Dermis microvascular lymphatic vessel endothelial cell (primary cell): ENCODE measurements around the gene CD79B. TPM values are rescaled to one million over a fixed set of nuclear protein-coding genes. Genes with fewer than 3 reads are reported as not detected.

Source experiments
- DNase-seq, 2 donors: peaks; one replicate each; pipeline versions ENCODE4 v3.0.0 to v3.0.0-alpha.2; 2010; ENCODE audit warnings: low read depth in 2 of 2
- total RNA-seq: library from RNA; depleted of rRNA; stranded (reverse); fragments of >200 nt; gene quantifications from 2 replicates; pipeline ENCODE4 v1.2.1, GENCODE V29; 2014

Gene CD79B
- total RNA-seq, 1 donor from 2014 or later: 3.0 TPM

DNA sequence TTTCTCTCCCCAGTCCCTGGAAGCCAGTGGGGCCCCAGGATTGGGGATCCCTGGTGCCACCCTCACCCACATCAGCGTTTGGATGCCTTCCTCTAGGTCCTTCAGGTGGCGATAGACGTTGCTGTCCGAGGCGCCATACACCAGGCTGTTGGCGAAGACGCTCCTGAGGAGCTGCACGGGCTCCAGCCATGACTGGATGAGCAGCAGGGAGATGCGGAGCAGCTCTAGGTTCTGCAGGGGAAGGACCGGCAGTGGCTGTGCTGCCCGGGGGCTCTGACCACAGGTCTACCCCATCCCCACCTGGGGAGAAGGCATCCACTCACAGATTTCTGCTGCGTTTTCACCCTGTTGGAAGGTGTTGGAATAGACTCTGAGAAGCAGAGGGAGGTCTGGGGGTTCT, 51.4 kb downstream of the CD79B start:
- DNase-seq: no peak

Other genes with a start within 250 kb of the CD79B start
- gene LIMD2, start 232.2 kb downstream of the CD79B start, total RNA-seq: 18.0 and 51.6 TPM in 2 replicates
- gene STRADA, start 190.5 kb downstream of the CD79B start, total RNA-seq: 19.6 and 34.6 TPM in 2 replicates
- 65.2 and 98.9 TPM in 2 replicates for gene CCDC47, start 158.7 kb downstream of the CD79B start, total RNA-seq
- 36.1 and 61.3 TPM in 2 replicates for gene DDX42, start 158.2 kb downstream of the CD79B start, total RNA-seq
- 66.0 and 84.6 TPM in 2 replicates for gene PSMC5, start 104.9 kb downstream of the CD79B start, total RNA-seq
- gene FTSJ3, start 104.7 kb downstream of the CD79B start, total RNA-seq: 53.1 and 72.6 TPM in 2 replicates
- gene SMARCD2, start 89.6 kb downstream of the CD79B start, total RNA-seq: 59.7 and 62.8 TPM in 2 replicates
- not detected in 2 replicates for gene CSH2, start 58.7 kb downstream of the CD79B start, total RNA-seq
- gene GH2, start 50.4 kb downstream of the CD79B start, total RNA-seq: not detected in 2 replicates
- not detected in 2 replicates for gene CSH1, start 35.8 kb downstream of the CD79B start, total RNA-seq
- not detected in 2 replicates for gene CSHL1, start 21.1 kb downstream of the CD79B start, total RNA-seq
- gene GH1, start 13.5 kb downstream of the CD79B start, total RNA-seq: not detected in 2 replicates
- gene SCN4A, start 40.6 kb upstream of the CD79B start, total RNA-seq: 0.13 TPM in 1 of 2 replicates, not detected in the other
- 0.51 and 0.76 TPM in 2 replicates for gene PRR29, start 66.0 kb upstream of the CD79B start, total RNA-seq
- 220 and 251 TPM in 2 replicates for gene ICAM2, start 88.3 kb upstream of the CD79B start, total RNA-seq
- gene ERN1, start 197.8 kb upstream of the CD79B start, total RNA-seq: 5.6 and 14.3 TPM in 2 replicates